GM23338 (cell line): ENCODE results near the gene VRK3. TPM values are rescaled to one million over a fixed set of nuclear protein-coding genes. Genes with fewer than 3 reads are reported as not detected.

Experiments
- ATAC-seq: fragments of 200-7000 bp; cut with Tn5 transposase; 3 replicates; pipeline ENCODE4 v1.9.1; 2020
- DNase-seq: peaks from one replicate; pipeline ENCODE4 v3.0.0-alpha.2; 2015; ENCODE audit warnings: low spot score
- H2AFZ ChIP-seq: fragments of 200-600 bp; sonication (generic); 2 replicates; pipeline ENCODE4 v1.8.0; 2016; ENCODE audit warnings: antibody characterized with exemption, mild to moderate bottlenecking, moderate library complexity
- H3F3A ChIP-seq: fragments of 200-600 bp; sonication (generic); replicated peaks from 2 replicates; pipeline ENCODE4 v1.8.0; 2017; ENCODE audit warnings: antibody characterized with exemption, mixed run types, low read depth
- H3K27ac ChIP-seq: fragments of 200-600 bp; sonication (generic); 2 replicates; pipeline ENCODE4 v1.6.1; 2016; ENCODE audit warnings: low read depth
- H3K27me3 ChIP-seq: fragments of 200-600 bp; sonication (generic); 2 replicates; pipeline ENCODE4 v1.8.0; 2016; ENCODE audit warnings: mild to moderate bottlenecking, mixed run types, moderate library complexity; ENCODE audit not compliant: insufficient read depth
- H3K36me3 ChIP-seq: fragments of 200-600 bp; sonication (generic); 2 replicates; pipeline ENCODE4 v1.8.0; 2016; ENCODE audit warnings: mild to moderate bottlenecking; ENCODE audit not compliant: insufficient read depth
- H3K4me1 ChIP-seq: fragments of 200-600 bp; sonication (generic); 2 replicates; pipeline ENCODE4 v1.8.0; 2016; ENCODE audit warnings: mild to moderate bottlenecking, moderate library complexity; ENCODE audit not compliant: insufficient read depth
- H3K4me2 ChIP-seq: fragments of 200-600 bp; sonication (generic); 2 replicates; pipeline ENCODE4 v1.7.1; 2017; ENCODE audit warnings: mixed run types
- H3K4me3 ChIP-seq: fragments of 200-600 bp; sonication (generic); 2 replicates; pipeline ENCODE4 v1.6.1; 2016; ENCODE audit warnings: mixed run types
- H3K79me2 ChIP-seq: fragments of 200-600 bp; sonication (generic); replicated peaks from 2 replicates; pipeline ENCODE4 v1.8.0; 2017; ENCODE audit warnings: mild to moderate bottlenecking; ENCODE audit not compliant: insufficient read depth
- H3K9me2 ChIP-seq: fragments of 200-600 bp; sonication (generic); 2 replicates; pipeline ENCODE4 v1.8.0; 2017; ENCODE audit not compliant: insufficient read depth
- H4K20me1 ChIP-seq: fragments of 200-600 bp; sonication (generic); replicated peaks from 2 replicates; pipeline ENCODE4 v1.8.0; 2017; ENCODE audit warnings: mild to moderate bottlenecking; ENCODE audit not compliant: insufficient read depth
- H3K27ac Mint-ChIP-seq: 2 replicates; pipeline ENCODE4 v1.8.0; 2020; ENCODE audit warnings: inconsistent platforms, mild to moderate bottlenecking, moderate library complexity, mixed read lengths
- H3K27me3 Mint-ChIP-seq: 3 replicates; pipeline ENCODE4 v1.8.0; 2022; ENCODE audit warnings: low read depth, mild to moderate bottlenecking, moderate library complexity, mixed read lengths, inconsistent platforms; ENCODE audit not compliant: insufficient read depth, poor library complexity
- H3K36me3 Mint-ChIP-seq: 3 replicates; pipeline ENCODE4 v1.8.0; 2021; ENCODE audit warnings: low read depth, mild to moderate bottlenecking, inconsistent platforms, moderate library complexity, mixed read lengths
- H3K4me1 Mint-ChIP-seq: 3 replicates; pipeline ENCODE4 v1.8.0; 2020; ENCODE audit warnings: mild to moderate bottlenecking, inconsistent platforms, mixed read lengths
- H3K4me3 Mint-ChIP-seq: 3 replicates; pipeline ENCODE4 v1.8.0; 2021; ENCODE audit warnings: moderate library complexity, mild to moderate bottlenecking, inconsistent platforms, mixed read lengths
- H3K9me3 Mint-ChIP-seq: 3 replicates; pipeline ENCODE4 v1.8.0; 2020; ENCODE audit warnings: moderate library complexity, mild to moderate bottlenecking, inconsistent platforms, mixed read lengths
- CREB1 ChIP-seq: fragments of 250-450 bp; sonication (Bioruptor Pico); IDR thresholded peaks from 2 replicates; pipeline ENCODE4 v1.5.0; 2020; ENCODE audit warnings: low read depth, mild to moderate bottlenecking, moderate library complexity
- EZH2 ChIP-seq: fragments of 200-600 bp; sonication (generic); IDR thresholded peaks from one replicate; pipeline ENCODE4 v1.8.0; 2017; ENCODE audit warnings: antibody characterized with exemption, mild to moderate bottlenecking, low read depth; ENCODE audit not compliant: unreplicated experiment
- EZH2phosphoT487 ChIP-seq: fragments of 200-600 bp; sonication (generic); IDR thresholded peaks from one replicate; pipeline ENCODE4 v1.8.1; 2018; ENCODE audit warnings: antibody characterized with exemption; ENCODE audit not compliant: unreplicated experiment
- JUNB ChIP-seq: IDR thresholded peaks from one replicate; pipeline ENCODE4 v1.6.1; 2016; ENCODE audit warnings: antibody characterized with exemption; ENCODE audit not compliant: unreplicated experiment
- NANOG ChIP-seq: IDR thresholded peaks from 2 replicates; pipeline ENCODE4 v1.6.1; 2016; ENCODE audit warnings: antibody characterized with exemption, borderline replicate concordance
- POLR2AphosphoS5 ChIP-seq: IDR thresholded peaks from 2 replicates; pipeline ENCODE4 v1.6.1; 2016; ENCODE audit warnings: antibody characterized with exemption, low read depth
- STAT1 ChIP-seq: IDR thresholded peaks from one replicate; pipeline ENCODE4 v1.6.1; 2016; ENCODE audit warnings: antibody characterized with exemption; ENCODE audit not compliant: unreplicated experiment
- ZNF114 ChIP-seq: fragments of 250-450 bp; sonication (Bioruptor Pico); IDR thresholded peaks from 2 replicates; pipeline ENCODE4 v1.5.0; 2020; ENCODE audit warnings: mild to moderate bottlenecking, moderate library complexity
- ZNF331 ChIP-seq: fragments of 250-450 bp; sonication (Bioruptor Pico); IDR thresholded peaks from 2 replicates; pipeline ENCODE4 v1.5.0; 2020; ENCODE audit warnings: low read depth, mild to moderate bottlenecking, moderate library complexity
- polyA plus RNA-seq: library from polyadenylated mRNA; unstranded; fragments of >200 nt; fragmentation: Nextera tagmentation; extraction: Ambion mirVana; gene quantifications from 2 replicates; pipeline ENCODE4 v1.2.1, GENCODE V29; 2016
- total RNA-seq: library from RNA; depleted of rRNA; stranded (reverse); fragments of >200 nt; shearing (Covaris generic); gene quantifications from 2 replicates; pipeline ENCODE4 v1.2.3, GENCODE V29; 2014
- TF ChIP-seq, protein P1 (sequence below): IDR thresholded peaks from 2 replicates; pipeline ENCODE4 v1.6.1; 2016; ENCODE audit warnings: antibody characterized with exemption
- TF ChIP-seq, protein P2 (sequence below): fragments of 250-450 bp; sonication (Bioruptor Pico); IDR thresholded peaks from 2 replicates; pipeline ENCODE4 v1.5.0; 2020; ENCODE audit warnings: mild to moderate bottlenecking, moderate library complexity
- TF ChIP-seq, protein P3 (sequence below): IDR thresholded peaks from one replicate; pipeline ENCODE4 v1.6.1; 2018; ENCODE audit warnings: antibody characterized with exemption; ENCODE audit not compliant: unreplicated experiment

The VRK3 gene
- total and polyA plus RNA-seq, 2 experiments from 2014 or later: 17.4 to 29.1 TPM

GRCh38 chr19:50002386-50002960 lies 22.7 kb downstream of the VRK3 start:
- Histone ChIP-seq H3K27me3 (no peaks in the 10 kb centered on the region), H2AFZ (no peak overlapping the region), H4K20me1 (no peaks in the 10 kb centered on the region), H3K36me3 (no peaks in the 10 kb centered on the region), H3K27ac (no peak overlapping the region), H3K4me1 (no peaks in the 10 kb centered on the region), H3K4me2 (no peak overlapping the region), H3F3A (no peaks in the 10 kb centered on the region), H3K79me2 (no peaks in the 10 kb centered on the region), H3K4me3 (no peak overlapping the region), H3K9me2 (no peaks in the 10 kb centered on the region)
- Mint-ChIP-seq H3K27ac (no peak overlapping the region), H3K27me3 (peaks cover 3% of the 10 kb centered on the region), H3K9me3 (no peaks in the 10 kb centered on the region), H3K4me3 (no peak overlapping the region), H3K36me3 (peaks cover 5% of the 10 kb centered on the region; the same call in 1 of the 3 replicates), H3K4me1 (no peaks in the 10 kb centered on the region)
- no peak for DNase-seq
- no peak for ATAC-seq
- TF ChIP-seq POLR2AphosphoS5: no peak

DNA sequence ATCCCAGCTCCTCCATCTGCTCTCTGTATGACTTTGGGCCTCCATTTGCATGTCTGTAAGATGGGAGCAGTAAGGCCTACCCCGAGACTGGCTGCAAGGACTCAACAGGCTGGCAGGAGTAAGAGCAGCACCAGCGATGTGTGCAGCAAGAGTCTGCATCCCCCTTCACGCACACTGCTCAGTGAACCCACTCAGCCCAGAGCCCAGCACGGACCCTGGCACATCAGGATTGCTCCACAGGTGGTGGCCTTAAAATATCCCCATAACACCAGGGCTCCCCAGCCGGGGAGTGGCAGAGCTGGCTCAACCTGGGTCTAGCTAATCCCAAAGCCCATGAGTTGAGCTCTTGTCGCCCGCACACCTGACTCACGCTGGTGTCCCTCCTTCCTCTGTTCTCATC lies 23.4 kb downstream of the VRK3 start:
- no peaks in the 10 kb centered on the region for H3K4me1 Mint-ChIP-seq
- Histone ChIP-seq H3K36me3 (no peaks in the 10 kb centered on the region), H3K79me2 (no peaks in the 10 kb centered on the region), H3K9me2 (no peaks in the 10 kb centered on the region), H3K27ac (no peak overlapping the region), H3K27me3 (no peaks in the 10 kb centered on the region), H2AFZ (no peak overlapping the region), H4K20me1 (no peaks in the 10 kb centered on the region), H3K4me2 (no peak overlapping the region), H3K4me3 (no peak overlapping the region), H3K4me1 (no peaks in the 10 kb centered on the region), H3F3A (no peaks in the 10 kb centered on the region)
- peaks cover 3% of the 10 kb centered on the region for H3K27me3 Mint-ChIP-seq
- no peaks in the 10 kb centered on the region for H3K9me3 Mint-ChIP-seq
- DNase-seq (no peak), ATAC-seq (no peak)
- peaks cover 1% of the 10 kb centered on the region; the same call in 1 of the 3 replicates for H3K36me3 Mint-ChIP-seq
- no peak overlapping the region for H3K27ac Mint-ChIP-seq
- no peak overlapping the region for H3K4me3 Mint-ChIP-seq
- TF ChIP-seq EZH2: no peak
- TF ChIP-seq, protein P1, sequence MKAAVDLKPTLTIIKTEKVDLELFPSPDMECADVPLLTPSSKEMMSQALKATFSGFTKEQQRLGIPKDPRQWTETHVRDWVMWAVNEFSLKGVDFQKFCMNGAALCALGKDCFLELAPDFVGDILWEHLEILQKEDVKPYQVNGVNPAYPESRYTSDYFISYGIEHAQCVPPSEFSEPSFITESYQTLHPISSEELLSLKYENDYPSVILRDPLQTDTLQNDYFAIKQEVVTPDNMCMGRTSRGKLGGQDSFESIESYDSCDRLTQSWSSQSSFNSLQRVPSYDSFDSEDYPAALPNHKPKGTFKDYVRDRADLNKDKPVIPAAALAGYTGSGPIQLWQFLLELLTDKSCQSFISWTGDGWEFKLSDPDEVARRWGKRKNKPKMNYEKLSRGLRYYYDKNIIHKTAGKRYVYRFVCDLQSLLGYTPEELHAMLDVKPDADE: no peak
- no peak for TF ChIP-seq NANOG
- no peak for TF ChIP-seq STAT1
- TF ChIP-seq, protein P2, sequence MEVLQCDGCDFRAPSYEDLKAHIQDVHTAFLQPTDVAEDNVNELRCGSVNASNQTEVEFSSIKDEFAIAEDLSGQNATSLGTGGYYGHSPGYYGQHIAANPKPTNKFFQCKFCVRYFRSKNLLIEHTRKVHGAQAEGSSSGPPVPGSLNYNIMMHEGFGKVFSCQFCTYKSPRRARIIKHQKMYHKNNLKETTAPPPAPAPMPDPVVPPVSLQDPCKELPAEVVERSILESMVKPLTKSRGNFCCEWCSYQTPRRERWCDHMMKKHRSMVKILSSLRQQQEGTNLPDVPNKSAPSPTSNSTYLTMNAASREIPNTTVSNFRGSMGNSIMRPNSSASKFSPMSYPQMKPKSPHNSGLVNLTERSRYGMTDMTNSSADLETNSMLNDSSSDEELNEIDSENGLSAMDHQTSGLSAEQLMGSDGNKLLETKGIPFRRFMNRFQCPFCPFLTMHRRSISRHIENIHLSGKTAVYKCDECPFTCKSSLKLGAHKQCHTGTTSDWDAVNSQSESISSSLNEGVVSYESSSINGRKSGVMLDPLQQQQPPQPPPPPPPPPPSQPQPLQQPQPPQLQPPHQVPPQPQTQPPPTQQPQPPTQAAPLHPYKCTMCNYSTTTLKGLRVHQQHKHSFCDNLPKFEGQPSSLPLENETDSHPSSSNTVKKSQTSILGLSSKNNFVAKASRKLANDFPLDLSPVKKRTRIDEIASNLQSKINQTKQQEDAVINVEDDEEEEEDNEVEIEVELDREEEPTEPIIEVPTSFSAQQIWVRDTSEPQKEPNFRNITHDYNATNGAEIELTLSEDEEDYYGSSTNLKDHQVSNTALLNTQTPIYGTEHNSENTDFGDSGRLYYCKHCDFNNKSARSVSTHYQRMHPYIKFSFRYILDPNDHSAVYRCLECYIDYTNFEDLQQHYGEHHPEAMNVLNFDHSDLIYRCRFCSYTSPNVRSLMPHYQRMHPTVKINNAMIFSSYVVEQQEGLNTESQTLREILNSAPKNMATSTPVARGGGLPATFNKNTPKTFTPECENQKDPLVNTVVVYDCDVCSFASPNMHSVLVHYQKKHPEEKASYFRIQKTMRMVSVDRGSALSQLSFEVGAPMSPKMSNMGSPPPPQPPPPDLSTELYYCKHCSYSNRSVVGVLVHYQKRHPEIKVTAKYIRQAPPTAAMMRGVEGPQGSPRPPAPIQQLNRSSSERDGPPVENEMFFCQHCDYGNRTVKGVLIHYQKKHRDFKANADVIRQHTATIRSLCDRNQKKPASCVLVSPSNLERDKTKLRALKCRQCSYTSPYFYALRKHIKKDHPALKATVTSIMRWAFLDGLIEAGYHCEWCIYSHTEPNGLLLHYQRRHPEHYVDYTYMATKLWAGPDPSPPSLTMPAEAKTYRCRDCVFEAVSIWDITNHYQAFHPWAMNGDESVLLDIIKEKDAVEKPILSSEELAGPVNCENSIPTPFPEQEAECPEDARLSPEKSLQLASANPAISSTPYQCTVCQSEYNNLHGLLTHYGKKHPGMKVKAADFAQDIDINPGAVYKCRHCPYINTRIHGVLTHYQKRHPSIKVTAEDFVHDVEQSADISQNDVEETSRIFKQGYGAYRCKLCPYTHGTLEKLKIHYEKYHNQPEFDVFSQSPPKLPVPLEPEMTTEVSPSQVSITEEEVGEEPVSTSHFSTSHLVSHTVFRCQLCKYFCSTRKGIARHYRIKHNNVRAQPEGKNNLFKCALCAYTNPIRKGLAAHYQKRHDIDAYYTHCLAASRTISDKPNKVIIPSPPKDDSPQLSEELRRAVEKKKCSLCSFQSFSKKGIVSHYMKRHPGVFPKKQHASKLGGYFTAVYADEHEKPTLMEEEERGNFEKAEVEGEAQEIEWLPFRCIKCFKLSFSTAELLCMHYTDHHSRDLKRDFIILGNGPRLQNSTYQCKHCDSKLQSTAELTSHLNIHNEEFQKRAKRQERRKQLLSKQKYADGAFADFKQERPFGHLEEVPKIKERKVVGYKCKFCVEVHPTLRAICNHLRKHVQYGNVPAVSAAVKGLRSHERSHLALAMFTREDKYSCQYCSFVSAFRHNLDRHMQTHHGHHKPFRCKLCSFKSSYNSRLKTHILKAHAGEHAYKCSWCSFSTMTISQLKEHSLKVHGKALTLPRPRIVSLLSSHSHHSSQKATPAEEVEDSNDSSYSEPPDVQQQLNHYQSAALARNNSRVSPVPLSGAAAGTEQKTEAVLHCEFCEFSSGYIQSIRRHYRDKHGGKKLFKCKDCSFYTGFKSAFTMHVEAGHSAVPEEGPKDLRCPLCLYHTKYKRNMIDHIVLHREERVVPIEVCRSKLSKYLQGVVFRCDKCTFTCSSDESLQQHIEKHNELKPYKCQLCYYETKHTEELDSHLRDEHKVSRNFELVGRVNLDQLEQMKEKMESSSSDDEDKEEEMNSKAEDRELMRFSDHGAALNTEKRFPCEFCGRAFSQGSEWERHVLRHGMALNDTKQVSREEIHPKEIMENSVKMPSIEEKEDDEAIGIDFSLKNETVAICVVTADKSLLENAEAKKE: no peak
- no peak for TF ChIP-seq POLR2AphosphoS5
- no peak for TF ChIP-seq ZNF114 (CRISPR knock-in tag)
- TF ChIP-seq EZH2phosphoT487: no peak
- no peak for TF ChIP-seq ZNF331 (CRISPR knock-in tag)
- TF ChIP-seq, protein P3, sequence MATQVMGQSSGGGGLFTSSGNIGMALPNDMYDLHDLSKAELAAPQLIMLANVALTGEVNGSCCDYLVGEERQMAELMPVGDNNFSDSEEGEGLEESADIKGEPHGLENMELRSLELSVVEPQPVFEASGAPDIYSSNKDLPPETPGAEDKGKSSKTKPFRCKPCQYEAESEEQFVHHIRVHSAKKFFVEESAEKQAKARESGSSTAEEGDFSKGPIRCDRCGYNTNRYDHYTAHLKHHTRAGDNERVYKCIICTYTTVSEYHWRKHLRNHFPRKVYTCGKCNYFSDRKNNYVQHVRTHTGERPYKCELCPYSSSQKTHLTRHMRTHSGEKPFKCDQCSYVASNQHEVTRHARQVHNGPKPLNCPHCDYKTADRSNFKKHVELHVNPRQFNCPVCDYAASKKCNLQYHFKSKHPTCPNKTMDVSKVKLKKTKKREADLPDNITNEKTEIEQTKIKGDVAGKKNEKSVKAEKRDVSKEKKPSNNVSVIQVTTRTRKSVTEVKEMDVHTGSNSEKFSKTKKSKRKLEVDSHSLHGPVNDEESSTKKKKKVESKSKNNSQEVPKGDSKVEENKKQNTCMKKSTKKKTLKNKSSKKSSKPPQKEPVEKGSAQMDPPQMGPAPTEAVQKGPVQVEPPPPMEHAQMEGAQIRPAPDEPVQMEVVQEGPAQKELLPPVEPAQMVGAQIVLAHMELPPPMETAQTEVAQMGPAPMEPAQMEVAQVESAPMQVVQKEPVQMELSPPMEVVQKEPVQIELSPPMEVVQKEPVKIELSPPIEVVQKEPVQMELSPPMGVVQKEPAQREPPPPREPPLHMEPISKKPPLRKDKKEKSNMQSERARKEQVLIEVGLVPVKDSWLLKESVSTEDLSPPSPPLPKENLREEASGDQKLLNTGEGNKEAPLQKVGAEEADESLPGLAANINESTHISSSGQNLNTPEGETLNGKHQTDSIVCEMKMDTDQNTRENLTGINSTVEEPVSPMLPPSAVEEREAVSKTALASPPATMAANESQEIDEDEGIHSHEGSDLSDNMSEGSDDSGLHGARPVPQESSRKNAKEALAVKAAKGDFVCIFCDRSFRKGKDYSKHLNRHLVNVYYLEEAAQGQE: no peak
- no peak for TF ChIP-seq JUNB
- no peak for TF ChIP-seq CREB1 (CRISPR knock-in tag)
